ENCODE results near the gene TMEM37. TPM values are rescaled to one million over a fixed set of nuclear protein-coding genes. Genes with fewer than 3 reads are reported as not detected.

Gene TMEM37
- total and polyA plus RNA-seq, 2 of the 13 experiments (the other 11 are each of a cell fraction or from before 2014, with no cell fraction given): 37.7 to 115 TPM

- TF ChIP-seq HOMEZ (CRISPR knock-in tag; IDR thresholded peaks at IDR 0.05; ENCODE audit: low read depth) (0 out of 2 replicates have a peak, but pooled peaks have one; percentile 1), IKZF5 (CRISPR knock-in tag; IDR thresholded peaks at IDR 0.05) (no peak), SOX13 (IDR thresholded peaks at IDR 0.05) (peak; percentile 19; the same call in 1 of the 2 replicates), SOX13 (CRISPR knock-in tag; conservative IDR thresholded peaks at IDR 0.05 in 1 of 2, IDR thresholded peaks at IDR 0.05 in 1 of 2) (no peak), NR2C2 (CRISPR knock-in tag; IDR thresholded peaks at IDR 0.05; ENCODE audit: borderline replicate concordance) (peak; percentile 57), NFRKB (IDR thresholded peaks at IDR 0.05) (no peak), ZBTB33 (CRISPR knock-in tag; IDR thresholded peaks at IDR 0.05) (no peak), ETV5 (CRISPR knock-in tag; IDR thresholded peaks at IDR 0.05; ENCODE audit: borderline replicate concordance) (no peak), TEAD3 (CRISPR knock-in tag; optimal IDR thresholded peaks at IDR 0.05; ENCODE audit: borderline replicate concordance) (peak; percentile 16), ZNF451 (CRISPR knock-in tag; IDR thresholded peaks at IDR 0.05) (no peak), MXD1 (CRISPR knock-in tag; IDR thresholded peaks at IDR 0.05) (no peak), MBNL3 (CRISPR knock-in tag; conservative IDR thresholded peaks at IDR 0.05) (no peak), MEF2D (CRISPR knock-in tag; IDR thresholded peaks at IDR 0.05) (peak; percentile 56; the same call in 1 of the 2 replicates), ELF1 (CRISPR knock-in tag; IDR thresholded peaks at IDR 0.05) (no peak), ZBTB42 (CRISPR knock-in tag; IDR thresholded peaks at IDR 0.05) (no peak), ZBTB14 (CRISPR knock-in tag; IDR thresholded peaks at IDR 0.05) (no peak), TBP (CRISPR knock-in tag; IDR thresholded peaks at IDR 0.05) (no peak), EP300 (IDR thresholded peaks at IDR 0.05; ENCODE audit: low read depth in 2 of 2, low read length in 2 of 2) (no peak), EP300 (CRISPR knock-in tag; IDR thresholded peaks at IDR 0.05; ENCODE audit: borderline replicate concordance) (no peak), U2AF1 (optimal IDR thresholded peaks at IDR 0.05; ENCODE audit: low read depth, low read length) (no peak)
- TF ChIP-seq, protein P1, sequence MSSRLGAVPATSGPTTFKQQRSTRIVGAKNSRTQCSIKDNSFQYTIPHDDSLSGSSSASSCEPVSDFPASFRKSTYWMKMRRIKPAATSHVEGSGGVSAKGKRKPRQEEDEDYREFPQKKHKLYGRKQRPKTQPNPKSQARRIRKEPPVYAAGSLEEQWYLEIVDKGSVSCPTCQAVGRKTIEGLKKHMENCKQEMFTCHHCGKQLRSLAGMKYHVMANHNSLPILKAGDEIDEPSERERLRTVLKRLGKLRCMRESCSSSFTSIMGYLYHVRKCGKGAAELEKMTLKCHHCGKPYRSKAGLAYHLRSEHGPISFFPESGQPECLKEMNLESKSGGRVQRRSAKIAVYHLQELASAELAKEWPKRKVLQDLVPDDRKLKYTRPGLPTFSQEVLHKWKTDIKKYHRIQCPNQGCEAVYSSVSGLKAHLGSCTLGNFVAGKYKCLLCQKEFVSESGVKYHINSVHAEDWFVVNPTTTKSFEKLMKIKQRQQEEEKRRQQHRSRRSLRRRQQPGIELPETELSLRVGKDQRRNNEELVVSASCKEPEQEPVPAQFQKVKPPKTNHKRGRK (CRISPR knock-in tag; IDR thresholded peaks at IDR 0.05): no peak
Observed at GRCh38 chr2:119435081-119435952, 3.7 kb downstream of the TMEM37 start (continued).

Measured in HepG2 (cell line).